ENCODE data around the gene EXOC6B.

DNA sequence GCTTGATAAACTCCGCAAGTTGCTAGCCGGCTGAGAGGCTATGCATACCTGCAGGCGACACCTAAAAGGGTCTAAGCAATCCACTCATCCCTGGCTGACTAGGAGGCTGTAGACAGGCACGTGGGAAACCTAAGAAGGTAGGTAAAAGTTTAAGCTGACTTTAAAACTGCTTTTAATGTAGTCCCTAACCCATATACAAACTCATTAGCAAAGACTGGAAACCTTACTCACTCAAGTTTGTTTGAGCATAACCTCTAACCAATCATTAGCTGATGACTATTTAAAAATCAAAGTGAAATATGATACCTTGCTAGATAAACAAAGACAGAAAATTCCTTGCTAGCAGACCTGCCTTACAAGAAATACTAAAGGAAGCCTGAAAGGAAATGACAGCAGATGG is 106.4 kb downstream of the EXOC6B start:
- TF ChIP-seq, protein P1, sequence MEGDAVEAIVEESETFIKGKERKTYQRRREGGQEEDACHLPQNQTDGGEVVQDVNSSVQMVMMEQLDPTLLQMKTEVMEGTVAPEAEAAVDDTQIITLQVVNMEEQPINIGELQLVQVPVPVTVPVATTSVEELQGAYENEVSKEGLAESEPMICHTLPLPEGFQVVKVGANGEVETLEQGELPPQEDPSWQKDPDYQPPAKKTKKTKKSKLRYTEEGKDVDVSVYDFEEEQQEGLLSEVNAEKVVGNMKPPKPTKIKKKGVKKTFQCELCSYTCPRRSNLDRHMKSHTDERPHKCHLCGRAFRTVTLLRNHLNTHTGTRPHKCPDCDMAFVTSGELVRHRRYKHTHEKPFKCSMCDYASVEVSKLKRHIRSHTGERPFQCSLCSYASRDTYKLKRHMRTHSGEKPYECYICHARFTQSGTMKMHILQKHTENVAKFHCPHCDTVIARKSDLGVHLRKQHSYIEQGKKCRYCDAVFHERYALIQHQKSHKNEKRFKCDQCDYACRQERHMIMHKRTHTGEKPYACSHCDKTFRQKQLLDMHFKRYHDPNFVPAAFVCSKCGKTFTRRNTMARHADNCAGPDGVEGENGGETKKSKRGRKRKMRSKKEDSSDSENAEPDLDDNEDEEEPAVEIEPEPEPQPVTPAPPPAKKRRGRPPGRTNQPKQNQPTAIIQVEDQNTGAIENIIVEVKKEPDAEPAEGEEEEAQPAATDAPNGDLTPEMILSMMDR (IDR thresholded peaks at IDR 0.05), result no peak
- TF ChIP-seq POLR2A (IDR thresholded peaks at IDR 0.05), result no peak

Data from esophagus squamous epithelium (tissue), 4 donors.